GM10266 (cell line): ENCODE data around the gene SLC35A4.

Experiments
- DNase-seq: peaks from one replicate; pipeline ENCODE4 v3.0.0; 2012; ENCODE audit errors: extremely low spot score
- TF ChIP-seq, protein P1 (sequence below): IDR thresholded peaks from 2 replicates; pipeline ENCODE4 v1.5.1; 2012; ENCODE audit warnings: mild to moderate bottlenecking, low read depth; ENCODE audit not compliant: control insufficient read depth, insufficient read depth; ENCODE audit errors: missing control alignments

SLC35A4 gene

DNA sequence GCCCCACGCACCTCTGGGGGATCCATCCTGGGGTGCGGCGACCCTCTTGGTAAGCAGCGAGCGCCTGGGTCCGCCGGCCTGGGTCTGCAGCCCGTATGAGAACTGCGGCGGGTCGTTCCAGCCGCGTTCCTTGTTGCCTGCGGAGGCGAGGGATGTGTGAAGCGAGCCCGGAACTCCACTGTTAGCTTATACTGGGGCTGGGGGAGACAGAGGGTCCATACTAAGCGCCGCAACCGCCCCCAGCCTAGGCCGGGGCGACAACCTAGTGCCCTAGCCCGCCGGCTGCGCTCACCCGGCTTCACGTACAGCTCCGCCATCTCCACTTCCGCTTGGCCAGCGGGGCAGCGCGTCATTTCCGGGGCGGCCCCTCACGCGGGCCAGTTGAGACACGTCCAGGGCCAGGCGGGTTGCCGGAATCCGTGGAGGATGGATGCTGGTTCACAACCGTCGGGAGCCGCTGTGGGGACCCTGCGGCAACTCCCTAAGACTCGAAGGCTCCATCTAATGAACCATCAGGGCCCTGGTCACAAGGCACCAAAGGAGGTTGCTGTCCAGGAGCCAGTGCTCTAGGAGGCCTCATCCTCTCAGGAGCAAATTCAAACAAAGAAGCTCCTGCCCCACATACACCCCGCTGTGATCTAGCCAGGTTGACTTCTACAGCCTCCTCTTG lies 7.4 kb upstream of the SLC35A4 start, which contains the start of gene SRA1:
Gene SRA1, minus strand, starts transcription at position 338 of the 670 bp plus-strand sequence. Its CDS starts 21 bp downstream, at position 317.
- peak; percentile 89 for DNase-seq
- TF ChIP-seq, protein P1, sequence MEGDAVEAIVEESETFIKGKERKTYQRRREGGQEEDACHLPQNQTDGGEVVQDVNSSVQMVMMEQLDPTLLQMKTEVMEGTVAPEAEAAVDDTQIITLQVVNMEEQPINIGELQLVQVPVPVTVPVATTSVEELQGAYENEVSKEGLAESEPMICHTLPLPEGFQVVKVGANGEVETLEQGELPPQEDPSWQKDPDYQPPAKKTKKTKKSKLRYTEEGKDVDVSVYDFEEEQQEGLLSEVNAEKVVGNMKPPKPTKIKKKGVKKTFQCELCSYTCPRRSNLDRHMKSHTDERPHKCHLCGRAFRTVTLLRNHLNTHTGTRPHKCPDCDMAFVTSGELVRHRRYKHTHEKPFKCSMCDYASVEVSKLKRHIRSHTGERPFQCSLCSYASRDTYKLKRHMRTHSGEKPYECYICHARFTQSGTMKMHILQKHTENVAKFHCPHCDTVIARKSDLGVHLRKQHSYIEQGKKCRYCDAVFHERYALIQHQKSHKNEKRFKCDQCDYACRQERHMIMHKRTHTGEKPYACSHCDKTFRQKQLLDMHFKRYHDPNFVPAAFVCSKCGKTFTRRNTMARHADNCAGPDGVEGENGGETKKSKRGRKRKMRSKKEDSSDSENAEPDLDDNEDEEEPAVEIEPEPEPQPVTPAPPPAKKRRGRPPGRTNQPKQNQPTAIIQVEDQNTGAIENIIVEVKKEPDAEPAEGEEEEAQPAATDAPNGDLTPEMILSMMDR = no peak

DNA sequence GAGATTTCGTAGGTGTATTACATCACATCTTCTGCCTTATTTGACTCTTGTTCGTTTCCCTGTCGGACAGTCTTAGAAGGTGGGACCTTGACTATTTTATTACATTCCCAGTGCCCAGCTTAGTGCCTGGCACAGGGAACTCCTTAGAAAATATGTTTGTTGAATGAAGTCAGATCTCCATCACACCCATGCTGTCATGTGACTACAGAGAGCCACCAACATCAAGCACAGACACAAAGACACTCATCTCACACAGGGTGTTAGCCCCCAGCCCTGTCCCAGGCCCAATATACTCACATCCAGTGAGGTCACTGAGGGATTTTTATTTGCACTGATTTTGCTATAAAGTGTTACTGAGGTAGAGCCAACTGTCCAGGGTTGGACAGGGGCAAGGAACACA lies 6.7 kb upstream of the SLC35A4 start:
- TF ChIP-seq, protein P1 = no peak
- no peak for DNase-seq

DNA sequence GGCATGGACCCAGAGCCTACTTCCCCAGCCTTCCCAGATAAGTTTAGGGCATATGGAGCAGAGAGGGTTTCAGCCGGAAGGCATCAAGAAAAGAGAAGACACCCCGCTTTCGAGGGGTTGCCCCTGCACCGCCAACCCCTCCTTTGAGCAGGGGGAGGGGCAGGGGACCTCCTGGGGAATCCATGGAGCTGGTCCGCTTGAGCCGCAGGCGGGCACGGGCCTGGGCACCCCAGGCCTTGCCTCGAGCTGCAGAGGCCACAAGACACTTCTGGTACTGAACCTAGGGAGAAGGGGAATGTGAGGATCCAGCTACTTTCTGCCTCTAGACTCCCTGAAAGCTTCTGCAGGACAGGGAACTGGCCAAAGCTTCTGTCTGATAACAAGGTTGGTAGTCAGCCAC lies 6.1 kb upstream of the SLC35A4 start:
- TF ChIP-seq, protein P1 = no peak
- DNase-seq = no peak

DNA sequence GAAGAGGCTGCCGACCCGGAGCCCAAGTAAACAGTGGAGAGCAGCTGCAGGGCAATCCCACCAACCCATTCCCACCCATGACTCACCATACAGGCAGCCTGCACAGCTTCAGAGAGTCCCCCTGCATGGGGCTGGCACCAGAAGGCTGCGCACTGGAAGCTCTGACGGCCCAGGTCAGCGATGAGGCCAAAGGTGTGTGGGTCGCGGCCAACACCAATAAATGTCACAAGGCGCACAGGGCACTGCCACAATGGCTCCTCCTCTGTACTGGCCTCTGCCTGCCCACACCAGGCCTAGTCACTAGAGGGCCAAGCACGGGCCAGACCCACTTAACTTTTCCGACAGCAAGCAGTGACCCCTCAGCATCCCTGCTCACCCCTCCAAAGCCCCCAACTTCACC lies 4.4 kb upstream of the SLC35A4 start:
- TF ChIP-seq, protein P1 = no peak
- no peak for DNase-seq

DNA sequence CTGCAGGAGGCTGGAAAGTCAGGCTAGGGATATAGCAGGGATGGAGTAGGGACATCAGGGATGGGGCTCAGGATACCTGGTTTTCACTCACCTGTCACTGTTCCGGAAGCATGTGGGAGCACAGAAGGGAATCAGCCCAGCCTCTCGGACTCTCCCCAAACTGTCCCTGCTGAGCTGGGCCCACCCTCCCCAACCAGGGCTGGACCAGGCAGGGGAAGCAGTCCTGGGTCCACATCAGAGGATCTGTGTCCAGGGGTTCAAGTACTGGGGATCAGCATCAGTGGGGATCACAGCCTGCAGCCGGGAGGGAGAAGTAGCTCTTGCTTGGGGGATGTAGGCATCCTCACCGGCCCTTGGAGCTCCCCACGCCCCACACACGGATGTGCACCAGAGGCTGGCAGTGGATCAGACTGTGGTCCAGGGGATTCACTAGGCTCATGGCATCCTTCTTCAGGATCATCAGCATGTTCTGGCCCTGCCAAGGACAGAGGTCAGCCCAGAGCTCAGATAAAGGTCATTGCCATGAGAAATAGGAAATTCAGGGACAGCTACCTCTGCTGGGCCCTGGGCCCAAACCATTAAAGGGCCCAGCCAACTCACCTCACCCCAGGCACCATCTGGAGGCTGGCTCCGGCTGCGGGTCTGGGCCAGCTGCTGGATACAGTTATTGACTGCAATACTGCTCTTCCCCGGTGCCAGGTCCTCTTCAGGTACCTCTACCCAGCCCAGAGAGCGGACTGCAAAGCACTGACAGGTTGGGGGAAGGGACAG lies 2.7 kb upstream of the SLC35A4 start:
- TF ChIP-seq, protein P1 = no peak
- DNase-seq = no peak

DNA sequence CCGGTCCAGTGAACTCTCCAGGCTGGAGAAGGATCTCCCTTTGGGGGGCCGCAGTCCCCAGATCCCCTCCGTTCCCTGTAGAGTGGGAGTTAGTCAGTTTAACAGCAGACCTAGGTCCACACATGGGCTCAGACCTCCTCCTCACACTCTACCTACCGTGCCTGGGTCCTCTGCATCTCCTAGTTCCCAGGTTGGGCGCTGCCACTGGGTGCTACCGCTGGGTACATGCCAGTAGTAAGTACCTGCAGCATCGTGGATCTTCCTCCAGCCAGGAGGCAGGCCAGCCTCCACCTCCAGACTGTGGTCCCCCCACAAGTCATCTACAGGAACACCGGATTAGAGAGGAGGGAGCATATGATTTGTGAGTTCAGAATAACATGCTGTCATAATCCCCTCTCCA lies 1.0 kb upstream of the SLC35A4 start:
- DNase-seq = no peak
- TF ChIP-seq, protein P1 = no peak
